NCI-H774 (cell line): ENCODE data around the gene AMPD1.

Source experiments
- DNase-seq: peaks from one replicate; lab custom pipeline; 2025; lab: John Stamatoyannopoulos, UW

The AMPD1 gene

GRCh38 chr1:114695430-114696058 is at the start of gene AMPD1:
AMPD1 (minus strand) TSS chr1:114695546; CDS start chr1:114695471, 75 bp downstream.
- DNase-seq = no peak

GRCh38 chr1:114741963-114742746 is 46.8 kb upstream of the AMPD1 start:
- DNase-seq = no peak

GRCh38 chr1:114740331-114740730 is 45.0 kb upstream of the AMPD1 start:
- no peak for DNase-seq

GRCh38 chr1:114737314-114737849 is 42.0 kb upstream of the AMPD1 start:
- no peak for DNase-seq

GRCh38 chr1:114735479-114735878 is 40.1 kb upstream of the AMPD1 start:
- no peak for DNase-seq

- DNase-seq = no peak
These were observed 34.4 kb upstream of the AMPD1 start for GRCh38 chr1:114729782-114730181.

- DNase-seq = no peak
These were observed 33.2 kb upstream of the AMPD1 start for GRCh38 chr1:114728553-114728952.

- DNase-seq = no peak
These were observed 29.9 kb upstream of the AMPD1 start for GRCh38 chr1:114725230-114725629.

GRCh38 chr1:114723915-114724314 is 28.6 kb upstream of the AMPD1 start:
- no peak for DNase-seq

GRCh38 chr1:114723457-114723856 is 28.1 kb upstream of the AMPD1 start:
- no peak for DNase-seq

- DNase-seq = no peak
These were observed 25.1 kb upstream of the AMPD1 start for GRCh38 chr1:114720492-114720891.

- DNase-seq = no peak
These were observed 24.1 kb upstream of the AMPD1 start for GRCh38 chr1:114719424-114719787.

- no peak for DNase-seq
These were observed 23.5 kb upstream of the AMPD1 start for GRCh38 chr1:114718661-114719423.

- DNase-seq = peak; percentile 87
These were observed 21.2 kb upstream of the AMPD1 start, which contains the start of gene NRAS for GRCh38 chr1:114716304-114717170. NRAS (minus strand) TSS chr1:114716771; CDS start chr1:114716160, 611 bp downstream.

GRCh38 chr1:114715952-114716303 is 20.6 kb upstream of the AMPD1 start:
- DNase-seq = no peak

GRCh38 chr1:114712977-114713376 is 17.6 kb upstream of the AMPD1 start:
- no peak for DNase-seq

GRCh38 chr1:114710360-114710759 is 15.0 kb upstream of the AMPD1 start:
- no peak for DNase-seq

GRCh38 chr1:114707604-114708003 is 12.3 kb upstream of the AMPD1 start:
- no peak for DNase-seq

- DNase-seq = no peak
These were observed 7.9 kb upstream of the AMPD1 start for GRCh38 chr1:114703242-114703641.

- no peak for DNase-seq
These were observed 7.4 kb upstream of the AMPD1 start for GRCh38 chr1:114702737-114703136.

- no peak for DNase-seq
These were observed 6.6 kb upstream of the AMPD1 start for GRCh38 chr1:114701931-114702330.
